Stomach (tissue), 4 donors: ENCODE data around the gene HMGCS1.

Experiments used
- EP300 ChIP-seq: sonication (generic); formaldehyde crosslinking; IDR thresholded peaks from one replicate; pipeline ENCODE4 v1.6.1; 2017; ENCODE audit warnings: antibody characterized with exemption
- POLR2A ChIP-seq, 4 donors: fragments of 450-650 bp; IDR thresholded peaks; one replicate each; pipeline ENCODE4 v1.6.1; 2016; ENCODE audit warnings: antibody characterized with exemption in 4 of 4, control low read depth in 2 of 4, mild to moderate bottlenecking in 1 of 4, moderate library complexity in 1 of 4
- TF ChIP-seq, protein P1 (sequence below), 7 experiments: fragments of 450-650 bp in 4 of 7; fragments of 200-600 bp in 3 of 7; sonication (generic) in 3 of 7; IDR thresholded peaks; one replicate each; pipeline ENCODE4 v1.5.1; 2016 to 2019; ENCODE audit warnings: antibody characterized with exemption in 7 of 7, control low read depth in 2 of 7, mild to moderate bottlenecking in 1 of 7

- TF ChIP-seq, protein P1, sequence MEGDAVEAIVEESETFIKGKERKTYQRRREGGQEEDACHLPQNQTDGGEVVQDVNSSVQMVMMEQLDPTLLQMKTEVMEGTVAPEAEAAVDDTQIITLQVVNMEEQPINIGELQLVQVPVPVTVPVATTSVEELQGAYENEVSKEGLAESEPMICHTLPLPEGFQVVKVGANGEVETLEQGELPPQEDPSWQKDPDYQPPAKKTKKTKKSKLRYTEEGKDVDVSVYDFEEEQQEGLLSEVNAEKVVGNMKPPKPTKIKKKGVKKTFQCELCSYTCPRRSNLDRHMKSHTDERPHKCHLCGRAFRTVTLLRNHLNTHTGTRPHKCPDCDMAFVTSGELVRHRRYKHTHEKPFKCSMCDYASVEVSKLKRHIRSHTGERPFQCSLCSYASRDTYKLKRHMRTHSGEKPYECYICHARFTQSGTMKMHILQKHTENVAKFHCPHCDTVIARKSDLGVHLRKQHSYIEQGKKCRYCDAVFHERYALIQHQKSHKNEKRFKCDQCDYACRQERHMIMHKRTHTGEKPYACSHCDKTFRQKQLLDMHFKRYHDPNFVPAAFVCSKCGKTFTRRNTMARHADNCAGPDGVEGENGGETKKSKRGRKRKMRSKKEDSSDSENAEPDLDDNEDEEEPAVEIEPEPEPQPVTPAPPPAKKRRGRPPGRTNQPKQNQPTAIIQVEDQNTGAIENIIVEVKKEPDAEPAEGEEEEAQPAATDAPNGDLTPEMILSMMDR (IDR thresholded peaks at IDR 0.05) = no peak
- TF ChIP-seq POLR2A (IDR thresholded peaks at IDR 0.05) (no peak), EP300 (no peak)
Observed at GRCh38 chr5:43309637-43310036, 3.6 kb downstream of the HMGCS1 start.
